Neuronal stem cell (in vitro differentiated cells): ENCODE measurements around the gene ENPP1.

ENCODE experiments used
- DNase-seq: peaks from one replicate; pipeline ENCODE4 v3.0.0-alpha.2; 2013; ENCODE audit warnings: low spot score
- H2AFZ ChIP-seq: one replicate; pipeline ENCODE4 v1.6.1; 2013; ENCODE audit warnings: mild to moderate bottlenecking, low read length, inconsistent platforms
- H2AK5ac ChIP-seq: 2 replicates; pipeline ENCODE4 v1.6.1; 2013; ENCODE audit warnings: low read depth, mild to moderate bottlenecking, inconsistent platforms, low read length, moderate library complexity, mixed read lengths
- H2BK120ac ChIP-seq: 2 replicates; pipeline ENCODE4 v1.6.1; 2013; ENCODE audit warnings: low read depth, mild to moderate bottlenecking, inconsistent platforms, low read length, moderate library complexity, mixed read lengths
- H2BK12ac ChIP-seq: one replicate; pipeline ENCODE4 v1.6.1; 2013; ENCODE audit warnings: low read length, inconsistent platforms
- H2BK15ac ChIP-seq: 2 replicates; pipeline ENCODE4 v1.6.1; 2013; ENCODE audit warnings: mild to moderate bottlenecking, low read length, inconsistent platforms, mixed read lengths
- H2BK5ac ChIP-seq: one replicate; pipeline ENCODE4 v1.6.1; 2013; ENCODE audit warnings: inconsistent platforms, mild to moderate bottlenecking, low read length, moderate library complexity
- H3K14ac ChIP-seq: one replicate; pipeline ENCODE4 v1.6.1; 2013; ENCODE audit warnings: low read length, inconsistent platforms
- H3K18ac ChIP-seq: 2 replicates; pipeline ENCODE4 v1.6.1; 2013; ENCODE audit warnings: low read length, inconsistent platforms
- H3K23ac ChIP-seq: 2 replicates; pipeline ENCODE4 v1.6.1; 2013; ENCODE audit warnings: low read depth, mild to moderate bottlenecking, mixed read lengths, low read length, inconsistent platforms; ENCODE audit not compliant: poor library complexity
- H3K27ac ChIP-seq: replicated peaks from 3 replicates; pipeline ENCODE4 v1.5.1; 2013; ENCODE audit warnings: low read length, inconsistent platforms
- H3K27me3 ChIP-seq, 3 experiments: 2 replicates each; pipeline ENCODE4 v1.6.1; 2013; ENCODE audit warnings: low read length in 3 of 3, mild to moderate bottlenecking in 2 of 3, inconsistent platforms in 1 of 3, low read depth in 1 of 3, mixed read lengths in 1 of 3, moderate library complexity in 1 of 3; ENCODE audit not compliant: control insufficient read depth in 3 of 3, insufficient read depth in 3 of 3
- H3K36me3 ChIP-seq, 2 donors: replicated peaks in 1 of 2; 2 replicates each; pipeline ENCODE4 v1.6.1; 2013; ENCODE audit warnings: low read length in 2 of 2; ENCODE audit not compliant: control insufficient read depth in 2 of 2, insufficient read depth in 2 of 2
- H3K4ac ChIP-seq: 2 replicates; pipeline ENCODE4 v1.6.1; 2013; ENCODE audit warnings: inconsistent platforms, mild to moderate bottlenecking, low read length, moderate library complexity
- H3K4me1 ChIP-seq, 2 donors: 1 replicate in 1 of 2; 2 replicates in 1 of 2; pipeline ENCODE4 v1.6.1; 2013; ENCODE audit warnings: low read length in 2 of 2, low read depth in 1 of 2; ENCODE audit not compliant: control insufficient read depth in 2 of 2, insufficient read depth in 1 of 2
- H3K4me2 ChIP-seq: one replicate; pipeline ENCODE4 v1.6.1; 2013; ENCODE audit warnings: mild to moderate bottlenecking, low read length, inconsistent platforms; ENCODE audit not compliant: insufficient read depth, poor library complexity, severe bottlenecking
- H3K4me3 ChIP-seq, 2 donors: 2 replicates each; pipeline ENCODE4 v1.5.1; 2013; ENCODE audit warnings: low read length in 2 of 2, mild to moderate bottlenecking in 2 of 2, inconsistent platforms in 1 of 2, moderate library complexity in 1 of 2
- H3K79me1 ChIP-seq: one replicate; pipeline ENCODE4 v1.6.1; 2013; ENCODE audit warnings: low read depth, mild to moderate bottlenecking, inconsistent platforms, low read length, moderate library complexity
- H3K9ac ChIP-seq: one replicate; pipeline ENCODE4 v1.6.1; 2013; ENCODE audit warnings: mild to moderate bottlenecking, low read depth, low read length, inconsistent platforms; ENCODE audit not compliant: poor library complexity
- H3K9me3 ChIP-seq, 2 donors: replicated peaks in 1 of 2; 2 replicates each; pipeline versions ENCODE3 to v1.6.1; 2013; ENCODE audit warnings: low read length in 2 of 2, mild to moderate bottlenecking in 2 of 2, inconsistent platforms in 1 of 2, low read depth in 1 of 2, mixed read lengths in 1 of 2, moderate library complexity in 1 of 2; ENCODE audit not compliant: control insufficient read depth in 2 of 2, insufficient read depth in 1 of 2
- H4K8ac ChIP-seq: one replicate; pipeline ENCODE4 v1.6.1; 2013; ENCODE audit warnings: low read depth, mild to moderate bottlenecking, inconsistent platforms, low read length, moderate library complexity
- H4K91ac ChIP-seq: one replicate; pipeline ENCODE4 v1.6.1; 2013; ENCODE audit warnings: low read length, low read depth, mild to moderate bottlenecking, inconsistent platforms; ENCODE audit not compliant: poor library complexity
- WGBS, 2 donors: extraction: QIAGEN DNeasy Blood & Tissue Kit; methylation state at CpG; one replicate each; pipeline ENCODE4 v1.1.7; 2013; ENCODE audit warnings: missing lambda C conversion rate in 2 of 2, mixed read lengths in 1 of 2; ENCODE audit not compliant: insufficient read length in 2 of 2, insufficient replicate concordance in 1 of 2; ENCODE audit errors: extremely low coverage in 2 of 2; 5-methylcytosine and 5-hydroxymethylcytosine counted together

ENPP1 gene

DNA sequence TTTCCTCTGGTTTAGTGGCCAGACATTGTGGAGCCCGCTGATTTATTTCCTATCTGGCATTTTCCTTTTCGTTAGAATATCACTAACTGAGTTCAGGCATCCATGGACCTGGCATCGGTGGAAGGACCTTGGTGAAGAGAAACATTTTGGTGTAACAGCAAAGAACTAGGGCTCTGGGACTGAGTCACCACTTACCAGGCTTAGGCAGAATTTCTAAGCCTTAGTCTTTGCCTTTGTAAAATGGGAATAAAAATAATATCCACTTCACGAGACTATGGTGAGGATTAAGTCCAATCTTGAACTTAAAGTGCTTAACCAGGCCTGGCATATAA lies 42.0 kb upstream of the ENPP1 start:
- no peak for DNase-seq
- Histone ChIP-seq H3K27ac (no peak overlapping the region), H3K14ac (no peak overlapping the region), H3K4me1 (no peaks in the 10 kb centered on the region), H3K9me3 (no peaks in the 10 kb centered on the region), H2BK15ac (no peak overlapping the region), H3K4ac (no peak overlapping the region), H3K79me1 (no peaks in the 10 kb centered on the region), H4K91ac (no peak overlapping the region), H3K23ac (no peak overlapping the region), H3K27me3 (peaks cover 0 to 5% (median 0%) of the 10 kb centered on the region in 3 experiments), H3K18ac (no peak overlapping the region), H4K8ac (no peak overlapping the region), H2AK5ac (no peak overlapping the region), H3K36me3 (no peaks in the 10 kb centered on the region), H2BK5ac (no peak overlapping the region), H3K4me2 (no peak overlapping the region), H2BK120ac (no peak overlapping the region), H2AFZ (no peak overlapping the region), H2BK12ac (no peak overlapping the region), H3K9ac (no peak overlapping the region), H3K4me3 (no peak overlapping the region)
- no CpG with 5 or more reads among the region's 4 CpGs for WGBS, 2 donors

DNA sequence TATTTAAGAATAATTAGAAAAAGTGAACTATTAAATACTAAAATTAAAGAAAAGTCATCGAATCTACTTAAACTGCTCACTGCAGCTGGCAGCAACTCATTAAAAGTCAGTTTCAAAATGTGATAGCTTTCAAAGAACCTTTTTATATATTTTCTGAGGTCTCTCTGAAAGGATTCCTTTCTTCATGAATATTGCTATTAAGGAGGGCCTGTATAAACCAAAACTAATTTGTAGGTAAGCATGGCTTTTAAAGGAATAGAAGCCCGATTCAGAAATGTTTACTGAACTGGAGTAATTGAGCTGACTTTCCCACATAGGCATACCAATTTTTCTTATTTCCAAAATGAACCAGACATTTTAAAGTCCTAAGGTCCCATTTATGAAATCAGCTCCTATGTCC lies 41.2 kb upstream of the ENPP1 start:
- Histone ChIP-seq H3K4me1 (no peaks in the 10 kb centered on the region), H4K8ac (no peak overlapping the region), H3K4ac (no peak overlapping the region), H2BK5ac (no peak overlapping the region), H3K27ac (no peak overlapping the region), H3K36me3 (no peaks in the 10 kb centered on the region), H3K23ac (no peak overlapping the region), H3K4me2 (no peak overlapping the region), H4K91ac (no peak overlapping the region), H3K9me3 (no peaks in the 10 kb centered on the region), H3K4me3 (no peak overlapping the region), H2AFZ (no peak overlapping the region), H2BK12ac (no peak overlapping the region), H3K14ac (no peak overlapping the region), H3K9ac (no peak overlapping the region), H3K79me1 (no peaks in the 10 kb centered on the region), H2BK15ac (no peak overlapping the region), H2AK5ac (no peak overlapping the region), H3K18ac (no peak overlapping the region), H3K27me3 (peaks cover 0 to 5% (median 0%) of the 10 kb centered on the region in 3 experiments), H2BK120ac (no peak overlapping the region)
- no peak for DNase-seq
- no CpG with 5 or more reads among the region's 2 CpGs for WGBS, 2 donors

DNA sequence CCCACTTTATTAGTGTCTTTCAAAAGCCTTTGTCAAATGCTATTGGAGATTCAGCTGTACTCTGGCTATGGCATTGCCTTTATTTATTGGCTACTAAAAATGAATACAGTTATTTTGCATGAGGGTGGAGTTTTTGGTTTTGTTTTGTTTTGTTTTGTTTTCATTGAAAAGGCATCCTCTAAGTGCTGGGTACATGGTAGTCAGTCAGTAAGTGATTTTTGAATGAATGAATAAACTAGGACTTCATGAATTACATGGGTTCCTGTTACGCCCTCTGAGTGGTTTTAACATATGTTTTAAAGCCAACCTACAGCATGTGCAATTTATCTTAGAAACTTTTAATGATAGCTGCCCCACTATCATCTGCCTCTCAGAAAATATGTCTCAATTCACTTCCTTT lies 38.9 kb upstream of the ENPP1 start:
- DNase-seq, result no peak
- H2BK15ac ChIP-seq, result no peak overlapping the region
- no peaks in the 10 kb centered on the region for H3K79me1 ChIP-seq
- H3K27ac ChIP-seq, result no peak overlapping the region
- no peaks in the 10 kb centered on the region for H3K9me3 ChIP-seq
- H2BK5ac ChIP-seq, result no peak overlapping the region
- H4K91ac ChIP-seq, result no peak overlapping the region
- H3K4me2 ChIP-seq, result no peak overlapping the region
- H3K27me3 ChIP-seq, result peaks cover 0 to 5% (median 0%) of the 10 kb centered on the region in 3 experiments
- no peak overlapping the region for H3K4me3 ChIP-seq
- no peaks in the 10 kb centered on the region for H3K4me1 ChIP-seq
- no peak overlapping the region for H2AK5ac ChIP-seq
- no peak overlapping the region for H3K14ac ChIP-seq
- H3K9ac ChIP-seq, result no peak overlapping the region
- no peak overlapping the region for H3K18ac ChIP-seq
- H3K36me3 ChIP-seq, result no peaks in the 10 kb centered on the region
- H3K4ac ChIP-seq, result no peak overlapping the region
- H2BK12ac ChIP-seq, result no peak overlapping the region
- no peak overlapping the region for H3K23ac ChIP-seq
- no peak overlapping the region for H2BK120ac ChIP-seq
- no CpG with 5 or more reads among the region's 1 CpG for WGBS, 2 donors
- H2AFZ ChIP-seq, result no peak overlapping the region
- no peak overlapping the region for H4K8ac ChIP-seq

DNA sequence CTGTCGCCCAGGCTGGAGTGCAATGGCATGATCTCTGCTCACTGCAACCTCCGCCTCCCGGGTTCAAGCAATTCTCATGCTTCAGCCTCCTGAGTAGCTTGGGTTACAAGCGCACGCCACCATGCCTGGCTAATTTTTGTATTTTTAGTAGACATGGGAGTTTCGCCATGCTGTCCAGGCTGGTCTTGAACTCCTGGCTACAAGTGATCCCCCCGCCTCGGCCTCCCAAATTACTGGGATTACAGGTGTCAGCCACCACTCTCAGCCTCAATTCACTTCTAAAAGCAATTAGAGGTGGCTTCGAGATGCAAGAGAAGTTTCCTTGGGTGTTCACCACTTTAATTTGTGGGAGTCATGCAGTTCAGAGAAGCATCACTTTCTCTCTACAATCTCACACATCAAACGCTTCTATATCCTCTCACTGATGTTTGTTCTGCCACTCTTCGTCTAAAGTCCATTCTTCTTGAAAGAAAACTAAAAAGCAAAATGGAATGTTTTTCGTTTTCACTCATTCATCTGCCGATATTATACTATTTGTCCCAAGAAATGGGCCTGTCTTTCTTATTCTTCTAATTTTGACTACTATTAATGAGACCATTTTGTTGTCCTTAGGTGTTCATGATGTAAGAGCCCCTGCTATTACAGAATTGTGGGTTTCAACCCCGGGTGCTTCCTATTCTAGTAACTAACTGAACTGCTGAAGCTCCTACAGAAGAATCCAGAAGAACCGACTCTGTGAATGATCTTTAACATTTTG lies 38.3 kb upstream of the ENPP1 start:
- Histone ChIP-seq H3K9ac (no peak overlapping the region), H2BK15ac (no peak overlapping the region), H2BK12ac (no peak overlapping the region), H3K4me1 (no peaks in the 10 kb centered on the region), H3K23ac (no peak overlapping the region), H3K18ac (no peak overlapping the region), H2BK120ac (no peak overlapping the region), H2AK5ac (no peak overlapping the region), H4K91ac (no peak overlapping the region), H3K4me2 (no peak overlapping the region), H3K79me1 (no peaks in the 10 kb centered on the region), H3K9me3 (no peaks in the 10 kb centered on the region), H3K27ac (no peak overlapping the region), H4K8ac (no peak overlapping the region), H3K27me3 (peaks cover 0 to 5% (median 0%) of the 10 kb centered on the region in 3 experiments), H3K14ac (no peak overlapping the region), H3K36me3 (no peaks in the 10 kb centered on the region), H3K4me3 (no peak overlapping the region), H2BK5ac (no peak overlapping the region), H2AFZ (no peak overlapping the region), H3K4ac (no peak overlapping the region)
- no CpG with 5 or more reads among the region's 15 CpGs for WGBS, 2 donors
- DNase-seq, result no peak
